ENCODE results near the gene SETMAR.

The SETMAR gene

GRCh38 chr3:4303187-4304123 lies at the start of gene SETMAR:
Gene SETMAR (plus strand): TSS chr3:4303369. CDS start chr3:4303371, 2 bp downstream.
- peak; percentile 92 for DNase-seq (ENCODE audit: low read depth)
- TF ChIP-seq MYC (IDR thresholded peaks at IDR 0.05; ENCODE audit: low read depth, low read length) (peak; percentile 83), POLR2A (IDR thresholded peaks at IDR 0.05; ENCODE audit: extremely low read depth, insufficient read length) (peak; percentile 59)
- TF ChIP-seq, protein P1, sequence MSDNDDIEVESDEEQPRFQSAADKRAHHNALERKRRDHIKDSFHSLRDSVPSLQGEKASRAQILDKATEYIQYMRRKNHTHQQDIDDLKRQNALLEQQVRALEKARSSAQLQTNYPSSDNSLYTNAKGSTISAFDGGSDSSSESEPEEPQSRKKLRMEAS (IDR thresholded peaks at IDR 0.05; ENCODE audit: low read depth, low read length): peak; percentile 77
- TF ChIP-seq, protein P2, sequence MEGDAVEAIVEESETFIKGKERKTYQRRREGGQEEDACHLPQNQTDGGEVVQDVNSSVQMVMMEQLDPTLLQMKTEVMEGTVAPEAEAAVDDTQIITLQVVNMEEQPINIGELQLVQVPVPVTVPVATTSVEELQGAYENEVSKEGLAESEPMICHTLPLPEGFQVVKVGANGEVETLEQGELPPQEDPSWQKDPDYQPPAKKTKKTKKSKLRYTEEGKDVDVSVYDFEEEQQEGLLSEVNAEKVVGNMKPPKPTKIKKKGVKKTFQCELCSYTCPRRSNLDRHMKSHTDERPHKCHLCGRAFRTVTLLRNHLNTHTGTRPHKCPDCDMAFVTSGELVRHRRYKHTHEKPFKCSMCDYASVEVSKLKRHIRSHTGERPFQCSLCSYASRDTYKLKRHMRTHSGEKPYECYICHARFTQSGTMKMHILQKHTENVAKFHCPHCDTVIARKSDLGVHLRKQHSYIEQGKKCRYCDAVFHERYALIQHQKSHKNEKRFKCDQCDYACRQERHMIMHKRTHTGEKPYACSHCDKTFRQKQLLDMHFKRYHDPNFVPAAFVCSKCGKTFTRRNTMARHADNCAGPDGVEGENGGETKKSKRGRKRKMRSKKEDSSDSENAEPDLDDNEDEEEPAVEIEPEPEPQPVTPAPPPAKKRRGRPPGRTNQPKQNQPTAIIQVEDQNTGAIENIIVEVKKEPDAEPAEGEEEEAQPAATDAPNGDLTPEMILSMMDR (IDR thresholded peaks at IDR 0.05; ENCODE audit: low read depth, low read length): no peak

DNA sequence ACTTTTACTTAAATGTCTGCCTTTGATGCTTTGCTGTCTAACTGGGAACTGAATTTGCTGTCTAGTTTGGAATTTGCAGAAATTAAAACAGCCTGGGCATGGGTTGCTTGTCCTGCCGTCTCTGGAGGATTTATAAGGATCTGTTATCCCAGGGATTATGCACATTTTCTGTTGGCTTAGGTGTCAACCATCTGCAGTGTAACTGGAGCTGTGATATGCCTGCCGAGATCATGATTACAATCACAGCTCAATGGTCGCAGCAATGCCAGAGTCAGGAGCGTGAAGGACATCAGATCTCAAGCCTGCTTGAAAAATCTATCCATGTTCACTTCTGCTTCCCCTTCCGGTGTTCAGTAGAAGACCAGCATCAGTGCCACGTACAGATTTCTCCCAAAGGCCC lies 41.8 kb upstream of the SETMAR start:
- no peak for DNase-seq (ENCODE audit: low read depth)
- no peak overlapping the region for H3K4me3 ChIP-seq (ENCODE audit: low read depth, low read length)
- TF ChIP-seq, protein P1 (IDR thresholded peaks at IDR 0.05; ENCODE audit: low read depth, low read length): no peak
- TF ChIP-seq, protein P2 (IDR thresholded peaks at IDR 0.05; ENCODE audit: low read depth, low read length): no peak
- TF ChIP-seq POLR2A (IDR thresholded peaks at IDR 0.05; ENCODE audit: extremely low read depth, insufficient read length) (no peak), MYC (IDR thresholded peaks at IDR 0.05; ENCODE audit: low read depth, low read length) (no peak)

More at GRCh38 chr3:4303187-4304123, at the start of gene SETMAR:
- peak within 1 kb of the TSS; percentile 96 for H3K4me3 ChIP-seq (ENCODE audit: low read depth, low read length)

GRCh38 chr3:4264040-4264439 lies 39.1 kb upstream of the SETMAR start:
- DNase-seq (ENCODE audit: low read depth): no peak
- TF ChIP-seq, protein P2 (IDR thresholded peaks at IDR 0.05; ENCODE audit: low read depth, low read length): no peak
- TF ChIP-seq MYC (IDR thresholded peaks at IDR 0.05; ENCODE audit: low read depth, low read length): no peak
- no peak for TF ChIP-seq POLR2A (IDR thresholded peaks at IDR 0.05; ENCODE audit: extremely low read depth, insufficient read length)
- TF ChIP-seq, protein P1 (IDR thresholded peaks at IDR 0.05; ENCODE audit: low read depth, low read length): no peak
- no peak overlapping the region for H3K4me3 ChIP-seq (ENCODE audit: low read depth, low read length)

GRCh38 chr3:4270720-4271119 lies 32.4 kb upstream of the SETMAR start:
- TF ChIP-seq, protein P2 (IDR thresholded peaks at IDR 0.05; ENCODE audit: low read depth, low read length): no peak
- TF ChIP-seq, protein P1 (IDR thresholded peaks at IDR 0.05; ENCODE audit: low read depth, low read length): no peak
- TF ChIP-seq MYC (IDR thresholded peaks at IDR 0.05; ENCODE audit: low read depth, low read length) (no peak), POLR2A (IDR thresholded peaks at IDR 0.05; ENCODE audit: extremely low read depth, insufficient read length) (no peak)
- no peak overlapping the region for H3K4me3 ChIP-seq (ENCODE audit: low read depth, low read length)
- peak; percentile 19 for DNase-seq (ENCODE audit: low read depth)

DNA sequence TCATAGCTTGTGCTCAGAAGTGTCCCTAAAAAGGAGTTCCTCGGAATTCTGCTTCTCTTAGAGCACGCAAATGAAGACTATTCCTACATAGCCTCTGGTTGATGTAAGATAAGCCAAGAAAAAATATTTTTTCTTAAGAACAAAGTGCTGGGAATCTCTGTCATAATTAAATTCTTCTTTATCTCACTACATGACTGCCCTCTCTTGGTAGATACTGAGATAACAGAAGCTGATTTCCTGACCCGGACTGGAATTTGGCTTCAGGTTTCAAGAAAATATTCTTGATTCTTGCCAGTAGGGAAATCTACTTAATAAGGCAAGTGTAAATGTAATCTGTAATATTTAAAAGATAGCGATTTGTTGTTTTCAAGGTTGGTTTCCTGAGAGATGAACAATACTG lies 31.3 kb upstream of the SETMAR start:
- H3K4me3 ChIP-seq (ENCODE audit: low read depth, low read length): no peak overlapping the region
- TF ChIP-seq, protein P1 (IDR thresholded peaks at IDR 0.05; ENCODE audit: low read depth, low read length): no peak
- TF ChIP-seq, protein P2 (IDR thresholded peaks at IDR 0.05; ENCODE audit: low read depth, low read length): peak; percentile 27
- peak; percentile 44 for DNase-seq (ENCODE audit: low read depth)
